Measurements from ENCODE around the gene SPHKAP.

DNA sequence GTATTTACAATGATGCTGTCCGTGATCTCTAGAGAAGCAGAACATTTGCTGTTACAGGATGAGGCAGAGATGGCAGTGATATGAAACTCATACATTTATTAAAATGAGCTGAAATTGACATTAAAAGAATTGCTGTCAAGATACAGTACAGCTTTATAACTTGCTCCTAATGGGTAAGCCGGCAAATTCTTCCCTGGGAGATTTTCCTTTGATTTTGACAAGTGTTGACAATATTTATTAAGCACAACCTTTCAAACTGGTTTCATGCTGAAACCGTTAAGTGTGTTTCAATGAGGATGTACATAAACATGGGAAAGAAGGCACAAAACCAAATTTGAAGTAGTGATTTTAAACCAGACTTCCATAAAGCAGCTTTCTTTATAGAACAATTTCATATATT lies 45.5 kb downstream of the SPHKAP start:
- TF ChIP-seq YY1 (IDR thresholded peaks at IDR 0.05; ENCODE audit: low read depth) = no peak
- no peak for TF ChIP-seq CTCF (IDR thresholded peaks at IDR 0.05)
- no peak for TF ChIP-seq POLR2AphosphoS5 (IDR thresholded peaks at IDR 0.05; ENCODE audit: low read depth, low read length)
- TF ChIP-seq ZBTB33 (IDR thresholded peaks at IDR 0.05; ENCODE audit: borderline replicate concordance, low read depth) = no peak
- no peak for TF ChIP-seq EP300 (IDR thresholded peaks at IDR 0.05; ENCODE audit: borderline replicate concordance in 1 of 2, low read depth in 1 of 2, low read length in 1 of 2)
- no peak for TF ChIP-seq GATA2 (CRISPR knock-in tag; IDR thresholded peaks at IDR 0.05)
- no peak for TF ChIP-seq TEAD4 (IDR thresholded peaks at IDR 0.05; ENCODE audit: borderline replicate concordance, insufficient read depth)
- TF ChIP-seq, protein P1, sequence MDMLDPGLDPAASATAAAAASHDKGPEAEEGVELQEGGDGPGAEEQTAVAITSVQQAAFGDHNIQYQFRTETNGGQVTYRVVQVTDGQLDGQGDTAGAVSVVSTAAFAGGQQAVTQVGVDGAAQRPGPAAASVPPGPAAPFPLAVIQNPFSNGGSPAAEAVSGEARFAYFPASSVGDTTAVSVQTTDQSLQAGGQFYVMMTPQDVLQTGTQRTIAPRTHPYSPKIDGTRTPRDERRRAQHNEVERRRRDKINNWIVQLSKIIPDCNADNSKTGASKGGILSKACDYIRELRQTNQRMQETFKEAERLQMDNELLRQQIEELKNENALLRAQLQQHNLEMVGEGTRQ (IDR thresholded peaks at IDR 0.05; ENCODE audit: borderline replicate concordance, low read depth, low read length) = no peak
- TF ChIP-seq RAD21 (IDR thresholded peaks at IDR 0.05; ENCODE audit: low read length) = no peak
- no peak for TF ChIP-seq USF1 (IDR thresholded peaks at IDR 0.05; ENCODE audit: borderline replicate concordance, low read depth)
- no peak for TF ChIP-seq EZH2phosphoT487 (IDR thresholded peaks at IDR 0.05; ENCODE audit: borderline replicate concordance, low read depth)
- TF ChIP-seq, protein P2, sequence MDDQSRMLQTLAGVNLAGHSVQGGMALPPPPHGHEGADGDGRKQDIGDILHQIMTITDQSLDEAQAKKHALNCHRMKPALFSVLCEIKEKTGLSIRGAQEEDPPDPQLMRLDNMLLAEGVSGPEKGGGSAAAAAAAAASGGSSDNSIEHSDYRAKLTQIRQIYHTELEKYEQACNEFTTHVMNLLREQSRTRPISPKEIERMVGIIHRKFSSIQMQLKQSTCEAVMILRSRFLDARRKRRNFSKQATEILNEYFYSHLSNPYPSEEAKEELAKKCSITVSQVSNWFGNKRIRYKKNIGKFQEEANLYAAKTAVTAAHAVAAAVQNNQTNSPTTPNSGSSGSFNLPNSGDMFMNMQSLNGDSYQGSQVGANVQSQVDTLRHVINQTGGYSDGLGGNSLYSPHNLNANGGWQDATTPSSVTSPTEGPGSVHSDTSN (IDR thresholded peaks at IDR 0.05) = no peak
